Activated CD8-positive, alpha-beta memory T cell treated with anti-CD3 and anti-CD28 coated beads for 4 hours (primary cell): ENCODE measurements around the gene EIF4G1.
A peak's percentile ranks its signal among the peaks of the same experiment; 100 is the strongest.

Experiments
- DNase-seq, 2 donors: peaks; one replicate each; pipeline ENCODE4 v3.0.0-alpha.2; 2020; ENCODE audit warnings: low read depth in 2 of 2

The EIF4G1 gene

GRCh38 chr3:184305577-184305976 lies 8.8 kb upstream of the EIF4G1 start:
- DNase-seq, result no peak

DNA sequence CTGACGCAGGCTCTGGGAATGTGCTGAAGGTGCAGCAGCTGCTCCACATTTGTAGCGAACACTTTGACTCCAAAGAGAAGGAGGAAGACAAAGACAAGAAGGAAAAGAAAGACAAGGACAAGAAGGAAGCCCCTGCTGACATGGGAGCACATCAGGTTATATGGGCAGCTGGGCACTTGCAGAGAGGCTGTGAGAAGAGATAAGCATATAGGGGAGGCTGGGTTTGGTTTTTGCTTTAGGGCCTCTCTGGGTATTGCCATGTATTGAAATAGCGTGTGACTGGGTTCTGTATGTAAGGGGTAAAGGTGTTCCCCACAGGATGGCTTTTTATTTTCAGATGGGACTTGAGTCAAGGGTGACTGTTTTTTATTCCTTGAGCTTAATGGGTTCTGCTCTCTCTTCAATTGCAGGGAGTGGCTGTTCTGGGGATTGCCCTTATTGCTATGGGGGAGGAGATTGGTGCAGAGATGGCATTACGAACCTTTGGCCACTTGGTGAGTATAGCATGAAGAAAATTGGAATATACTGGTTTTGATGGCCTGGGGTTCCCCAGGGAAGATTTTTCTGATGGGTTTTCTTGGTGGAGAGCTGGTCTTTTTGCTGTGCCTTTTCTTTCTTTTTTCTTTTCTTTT lies 7.9 kb upstream of the EIF4G1 start:
- DNase-seq, result no peak

- no peak for DNase-seq
Measured at GRCh38 chr3:184307915-184308314, 6.5 kb upstream of the EIF4G1 start.

GRCh38 chr3:184308744-184309143 lies 5.7 kb upstream of the EIF4G1 start:
- no peak for DNase-seq

- DNase-seq, result no peak
Measured at GRCh38 chr3:184311633-184312032, 2.8 kb upstream of the EIF4G1 start.

- DNase-seq, result peak; percentile 41 to 42
Measured at GRCh38 chr3:184314700-184315542, 515 bp downstream of the EIF4G1 start.

DNA sequence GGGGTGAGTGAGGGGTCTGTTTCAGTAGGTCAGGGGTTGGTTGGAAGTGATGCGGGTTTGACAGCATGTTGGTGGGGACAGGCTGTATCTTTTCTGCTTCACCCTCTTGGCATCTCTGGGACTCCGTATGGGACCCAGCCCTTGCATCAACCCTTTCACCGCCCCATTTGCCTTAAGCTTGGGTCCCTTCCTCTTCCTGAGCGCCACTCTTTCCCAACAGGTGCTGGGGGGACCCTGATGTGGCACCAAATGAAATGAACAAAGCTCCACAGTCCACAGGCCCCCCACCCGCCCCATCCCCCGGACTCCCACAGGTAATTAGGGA lies 1.1 kb downstream of the EIF4G1 start:
- DNase-seq, result no peak

- no peak for DNase-seq
Measured at GRCh38 chr3:184315871-184316661, 1.7 kb downstream of the EIF4G1 start.

DNA sequence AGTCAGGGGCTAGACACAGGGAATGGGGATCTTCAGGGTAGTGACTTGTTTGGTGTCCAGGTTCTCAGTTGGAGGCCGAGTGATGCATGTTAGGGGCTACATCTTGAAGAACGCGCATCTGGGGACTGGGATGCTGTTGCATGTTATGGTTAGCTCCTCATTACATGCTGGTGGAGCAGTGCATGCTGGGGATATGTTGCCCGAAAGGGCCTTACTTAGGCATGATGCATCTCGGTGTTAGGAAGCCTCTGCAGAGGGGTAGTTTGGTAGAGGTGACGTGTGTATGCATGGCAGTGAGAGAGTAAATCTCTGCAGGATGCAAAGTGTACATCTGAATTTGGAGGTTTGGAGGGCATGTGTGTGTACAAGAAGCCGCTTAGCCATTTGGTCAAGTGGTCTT lies 2.4 kb downstream of the EIF4G1 start:
- no peak for DNase-seq

DNA sequence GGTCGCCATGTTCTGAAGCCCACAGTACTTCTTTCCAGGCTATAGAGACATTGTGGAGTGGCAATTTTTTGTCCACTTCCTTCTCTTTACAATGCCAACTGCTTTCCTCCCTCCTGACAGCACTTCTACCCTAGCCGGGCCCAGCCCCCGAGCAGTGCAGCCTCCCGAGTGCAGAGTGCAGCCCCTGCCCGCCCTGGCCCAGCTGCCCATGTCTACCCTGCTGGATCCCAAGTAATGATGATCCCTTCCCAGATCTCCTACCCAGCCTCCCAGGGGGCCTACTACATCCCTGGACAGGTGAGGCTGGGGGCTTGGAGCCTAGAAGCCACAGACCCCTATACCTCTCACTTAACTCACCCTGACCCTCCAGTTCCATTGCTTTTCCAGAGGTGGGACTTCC lies 2.8 kb downstream of the EIF4G1 start:
- DNase-seq, result no peak

GRCh38 chr3:184320104-184320445 lies 5.7 kb downstream of the EIF4G1 start:
- DNase-seq, result peak in 1 of 2 donors; percentile 23

GRCh38 chr3:184321666-184322065 lies 7.3 kb downstream of the EIF4G1 start:
- no peak for DNase-seq

- no peak for DNase-seq
Measured at GRCh38 chr3:184322731-184323487, 8.5 kb downstream of the EIF4G1 start.

DNA sequence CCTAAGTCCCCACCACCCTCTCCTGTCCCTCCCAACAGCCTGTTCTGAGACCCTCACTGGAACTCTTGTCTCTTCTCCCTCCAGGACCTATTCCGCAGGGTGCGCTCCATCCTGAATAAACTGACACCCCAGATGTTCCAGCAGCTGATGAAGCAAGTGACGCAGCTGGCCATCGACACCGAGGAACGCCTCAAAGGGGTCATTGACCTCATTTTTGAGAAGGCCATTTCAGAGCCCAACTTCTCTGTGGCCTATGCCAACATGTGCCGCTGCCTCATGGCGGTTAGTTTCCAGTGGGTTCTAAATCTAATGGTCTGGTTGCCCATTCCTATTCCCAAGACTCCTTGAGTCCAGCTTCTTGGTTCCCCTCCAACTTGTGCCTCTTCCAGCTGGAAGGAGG lies 9.3 kb downstream of the EIF4G1 start:
- no peak for DNase-seq

GRCh38 chr3:184325269-184325668 lies 10.9 kb downstream of the EIF4G1 start:
- DNase-seq, result no peak

DNA sequence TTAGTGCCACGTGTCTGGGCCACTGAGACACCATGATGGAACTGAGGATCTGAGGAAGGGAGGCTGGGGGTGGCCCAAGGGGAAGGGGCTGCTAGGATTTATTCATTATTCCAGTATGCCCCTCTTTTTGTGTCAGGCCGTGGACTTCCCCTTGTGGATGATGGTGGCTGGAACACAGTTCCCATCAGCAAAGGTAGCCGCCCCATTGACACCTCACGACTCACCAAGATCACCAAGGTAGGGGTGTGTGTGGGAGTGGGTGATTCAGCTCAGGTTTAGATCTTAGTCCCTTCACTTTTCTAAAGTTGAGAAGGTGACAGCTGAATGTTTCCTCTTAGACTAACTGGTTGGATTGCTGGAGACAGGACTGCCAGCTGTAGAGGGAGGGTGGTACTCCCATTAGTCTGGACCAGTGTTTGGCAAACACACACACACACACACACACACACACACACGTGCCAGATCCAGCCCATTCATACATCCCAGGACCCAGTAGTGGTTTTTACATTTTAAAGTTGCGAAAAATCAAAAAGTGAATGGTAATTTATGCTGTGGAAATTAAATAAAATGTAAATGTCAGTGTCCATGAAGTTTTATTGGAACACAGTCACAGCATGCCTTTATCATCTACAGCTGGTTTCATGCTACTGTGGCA lies 11.4 kb downstream of the EIF4G1 start:
- peak in 1 of 2 donors; percentile 13 for DNase-seq

GRCh38 chr3:184327171-184327570 lies 12.8 kb downstream of the EIF4G1 start:
- DNase-seq, result no peak

GRCh38 chr3:184328516-184328915 lies 14.1 kb downstream of the EIF4G1 start:
- DNase-seq, result no peak

GRCh38 chr3:184332370-184333090 lies 18.1 kb downstream of the EIF4G1 start:
- no peak for DNase-seq

GRCh38 chr3:184333190-184333589 lies 18.8 kb downstream of the EIF4G1 start:
- no peak for DNase-seq

GRCh38 chr3:184333700-184334099 lies 19.3 kb downstream of the EIF4G1 start:
- no peak for DNase-seq
